Measurements from ENCODE around the gene PTPRK. TPM values are rescaled to one million over a fixed set of nuclear protein-coding genes. Genes with fewer than 3 reads are reported as not detected.

PTPRK gene
- total and polyA plus RNA-seq, 2 of the 13 experiments (the other 11 are each of a cell fraction or from before 2014, with no cell fraction given), result 43.6 to 98.3 TPM

DNA sequence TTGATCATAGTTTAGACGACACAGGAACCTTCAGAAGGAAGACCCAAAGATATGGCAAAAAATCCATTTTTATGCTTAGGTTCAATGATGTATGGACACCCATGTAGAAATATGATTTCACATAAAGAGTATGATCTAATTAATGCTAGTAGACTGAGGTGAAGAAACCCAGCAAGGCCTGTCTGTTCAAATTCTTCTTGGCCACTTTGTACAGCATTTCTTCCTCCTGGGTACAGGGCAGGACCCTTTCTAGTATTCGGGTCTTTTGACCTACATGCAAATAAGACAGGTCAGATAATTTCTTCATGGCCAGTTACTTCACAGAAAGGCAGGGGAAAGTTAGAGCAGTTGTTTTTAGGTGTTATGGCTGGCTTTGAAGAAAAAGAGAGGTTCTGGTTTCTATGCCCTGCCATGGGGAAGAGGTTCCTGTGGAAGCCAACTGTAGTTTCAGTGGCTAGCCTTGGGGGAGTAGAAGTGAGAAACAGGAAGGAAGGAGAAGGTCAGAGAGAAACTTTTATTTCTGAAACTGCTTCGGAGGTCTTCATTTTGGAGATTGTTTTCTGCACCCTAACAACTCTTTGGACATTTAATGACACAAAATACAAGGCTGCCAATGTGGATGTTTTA is 208.3 kb downstream of the PTPRK start:
- no peak overlapping the region for H3K27ac ChIP-seq (ENCODE audit: extremely low read length, insufficient read depth, low read length)

GRCh38 chr6:128310451-128310850 is 209.9 kb downstream of the PTPRK start:
- peaks cover 32% of the 10 kb centered on the region for H3K79me2 ChIP-seq (ENCODE audit: insufficient read depth, low read length)
- H2AFZ ChIP-seq (ENCODE audit: low read length), result no peak overlapping the region
- H3K4me3 ChIP-seq (replicated peaks in 1 of 3; ENCODE audit: insufficient read depth in 1 of 3, low read depth in 2 of 3, low read length in 3 of 3), result no peak overlapping the region
- WGBS (ENCODE audit: low lambda C conversion rate), result 98% methylated on average over 2 of the region's 2 CpGs
- ChIA-PET CTCF (ENCODE audit: low intra/inter-chr PET ratio, low total read pairs) (no interaction called here), POLR2A (no interaction called here)
- TF ChIP-seq, protein P1, sequence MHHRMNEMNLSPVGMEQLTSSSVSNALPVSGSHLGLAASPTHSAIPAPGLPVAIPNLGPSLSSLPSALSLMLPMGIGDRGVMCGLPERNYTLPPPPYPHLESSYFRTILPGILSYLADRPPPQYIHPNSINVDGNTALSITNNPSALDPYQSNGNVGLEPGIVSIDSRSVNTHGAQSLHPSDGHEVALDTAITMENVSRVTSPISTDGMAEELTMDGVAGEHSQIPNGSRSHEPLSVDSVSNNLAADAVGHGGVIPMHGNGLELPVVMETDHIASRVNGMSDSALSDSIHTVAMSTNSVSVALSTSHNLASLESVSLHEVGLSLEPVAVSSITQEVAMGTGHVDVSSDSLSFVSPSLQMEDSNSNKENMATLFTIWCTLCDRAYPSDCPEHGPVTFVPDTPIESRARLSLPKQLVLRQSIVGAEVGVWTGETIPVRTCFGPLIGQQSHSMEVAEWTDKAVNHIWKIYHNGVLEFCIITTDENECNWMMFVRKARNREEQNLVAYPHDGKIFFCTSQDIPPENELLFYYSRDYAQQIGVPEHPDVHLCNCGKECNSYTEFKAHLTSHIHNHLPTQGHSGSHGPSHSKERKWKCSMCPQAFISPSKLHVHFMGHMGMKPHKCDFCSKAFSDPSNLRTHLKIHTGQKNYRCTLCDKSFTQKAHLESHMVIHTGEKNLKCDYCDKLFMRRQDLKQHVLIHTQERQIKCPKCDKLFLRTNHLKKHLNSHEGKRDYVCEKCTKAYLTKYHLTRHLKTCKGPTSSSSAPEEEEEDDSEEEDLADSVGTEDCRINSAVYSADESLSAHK (CRISPR knock-in tag; IDR thresholded peaks at IDR 0.05; ENCODE audit: borderline replicate concordance), result no peak
- TF ChIP-seq RBM22 (optimal IDR thresholded peaks at IDR 0.05; ENCODE audit: low read length), result peak; percentile 27
- H3K4me2 ChIP-seq (ENCODE audit: low read depth, low read length), result no peak overlapping the region
- peaks cover 4% of the 10 kb centered on the region in 2 experiments; a peak in 4 of 5 replicates for H3K36me3 ChIP-seq (replicated peaks in 1 of 2; ENCODE audit: control insufficient read depth in 1 of 2, insufficient read depth in 2 of 2, low read length in 2 of 2)
- intact Hi-C loops (cut with micrococcal nuclease; ENCODE audit: unreplicated experiment), result no loop called here
- no peak overlapping the region for H3K9ac ChIP-seq (ENCODE audit: insufficient read depth, low read depth, low read length)
- H3K9me3 ChIP-seq (ENCODE audit: low read length), result no peaks in the 10 kb centered on the region
- H4K20me1 ChIP-seq (ENCODE audit: insufficient read depth, low read length), result peaks cover 9% of the 10 kb centered on the region
- no peak for FAIRE-seq
- no peak overlapping the region for H3K27ac ChIP-seq (ENCODE audit: extremely low read length, insufficient read depth, low read length)
- no peak for DNase-seq (ENCODE audit: low spot score)
- no peak for ATAC-seq
- no peaks in the 10 kb centered on the region for H3K27me3 ChIP-seq (ENCODE audit: control insufficient read depth in 1 of 2, insufficient read depth in 2 of 2, low read length in 2 of 2)
- no TSS peak for BruUV-seq (replicated peaks)
- no peaks in the 10 kb centered on the region for H3K4me1 ChIP-seq (ENCODE audit: insufficient read depth, low read length)
- in situ Hi-C loops (cut with HindIII; ENCODE audit: extremely low pct_ligation_motif_present, low pct_unique_long_range_greater_than_20kb), result no loop called here

More for the DNA sequence above, 208.3 kb downstream of the PTPRK start:
- no peak overlapping the region for H2AFZ ChIP-seq (ENCODE audit: low read length)
- H3K4me1 ChIP-seq (ENCODE audit: insufficient read depth, low read length), result no peaks in the 10 kb centered on the region
- intact Hi-C loops (cut with micrococcal nuclease; ENCODE audit: unreplicated experiment) (no loop called here), in situ Hi-C loops (cut with HindIII; ENCODE audit: extremely low pct_ligation_motif_present, low pct_unique_long_range_greater_than_20kb) (no loop called here)
- peaks cover 0 to 4% of the 10 kb centered on the region in 2 experiments; a peak in 4 of 5 replicates for H3K36me3 ChIP-seq (replicated peaks in 1 of 2; ENCODE audit: control insufficient read depth in 1 of 2, insufficient read depth in 2 of 2, low read length in 2 of 2)
- ChIA-PET CTCF (ENCODE audit: low intra/inter-chr PET ratio, low total read pairs) (no interaction called here), POLR2A (no interaction called here)
- H3K4me3 ChIP-seq (replicated peaks in 1 of 3; ENCODE audit: insufficient read depth in 1 of 3, low read depth in 2 of 3, low read length in 3 of 3), result no peak overlapping the region
- no TSS peak for BruUV-seq (replicated peaks)
- WGBS (ENCODE audit: low lambda C conversion rate), result 96% methylated on average over 3 of the region's 3 CpGs
- peaks cover 4% of the 10 kb centered on the region; the same call in 1 of the 2 replicates for H4K20me1 ChIP-seq (ENCODE audit: insufficient read depth, low read length)
- H3K9ac ChIP-seq (ENCODE audit: insufficient read depth, low read depth, low read length), result no peak overlapping the region
- no peaks in the 10 kb centered on the region for H3K27me3 ChIP-seq (ENCODE audit: control insufficient read depth in 1 of 2, insufficient read depth in 2 of 2, low read length in 2 of 2)
- ATAC-seq, result no peak
- no peak overlapping the region for H3K4me2 ChIP-seq (ENCODE audit: low read depth, low read length)
- H3K79me2 ChIP-seq (ENCODE audit: insufficient read depth, low read length), result peaks cover 31% of the 10 kb centered on the region
- no peaks in the 10 kb centered on the region for H3K9me3 ChIP-seq (ENCODE audit: low read length)
- TF ChIP-seq SP5 (CRISPR knock-in tag; IDR thresholded peaks at IDR 0.05; ENCODE audit: borderline replicate concordance, low read depth) (no peak), FOXO4 (CRISPR knock-in tag; conservative IDR thresholded peaks at IDR 0.05) (0 out of 2 replicates have a peak, but pooled peaks have one; percentile 35), ZNF329 (CRISPR knock-in tag; IDR thresholded peaks at IDR 0.05; ENCODE audit: low read depth) (no peak)
- FAIRE-seq, result no peak
- DNase-seq (ENCODE audit: low spot score), result no peak

All from HepG2 (cell line).